HG03442 (cell line): ENCODE results near the gene PDZD2.

Source experiments
- ATAC-seq: cut with Tn5 transposase; IDR thresholded peaks from one replicate; pipeline ENCODE4 v1.9.1; 2021; ENCODE audit warnings: mild to moderate bottlenecking, moderate library complexity; ENCODE audit not compliant: unreplicated experiment

Gene PDZD2

DNA sequence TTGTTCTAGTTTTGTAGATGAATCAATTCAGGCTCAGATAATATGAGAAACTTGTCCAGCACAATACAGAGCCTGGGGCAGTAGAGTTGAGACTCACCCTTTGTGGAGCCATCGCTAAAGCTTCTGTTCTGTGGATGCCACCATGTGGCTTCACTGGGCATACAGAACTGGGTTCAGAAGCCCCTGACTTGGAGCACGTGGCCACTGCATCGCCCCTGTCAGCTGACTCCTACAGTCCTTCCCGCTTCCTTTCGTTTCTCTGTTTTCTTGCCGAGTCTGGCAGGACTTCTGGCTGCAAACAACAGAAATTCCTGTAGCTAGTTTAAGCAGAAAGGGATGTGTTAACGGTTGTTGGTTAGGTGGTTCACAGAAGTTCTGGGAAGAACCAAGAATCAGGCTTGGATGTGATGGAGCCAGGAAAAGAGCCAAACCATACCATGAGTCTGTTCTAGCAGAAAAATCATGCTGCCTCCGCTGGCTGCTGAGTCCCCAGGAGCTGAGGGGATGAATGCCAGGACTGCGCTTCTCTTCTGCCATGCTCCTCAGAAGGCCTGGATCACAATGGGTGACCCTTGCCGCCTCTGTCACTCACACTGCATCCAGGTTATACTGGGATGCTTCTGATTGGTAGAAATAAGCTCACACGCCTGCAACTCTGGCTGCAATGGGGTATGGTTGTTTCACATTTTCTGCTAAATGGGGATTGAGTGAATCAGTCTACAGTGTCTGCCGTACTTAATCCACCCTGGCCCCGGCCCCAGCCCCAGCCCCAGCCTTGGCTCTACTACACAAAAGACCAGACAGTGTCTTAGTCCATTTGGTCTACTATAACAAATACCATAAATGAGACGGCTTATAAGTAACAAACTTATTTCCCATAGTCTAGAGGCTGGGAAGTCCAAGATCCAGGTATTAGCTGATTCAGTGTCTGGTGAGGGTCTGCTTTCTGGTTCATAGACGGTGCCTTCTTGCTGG lies 272.6 kb downstream of the PDZD2 start:
- no peak for ATAC-seq

DNA sequence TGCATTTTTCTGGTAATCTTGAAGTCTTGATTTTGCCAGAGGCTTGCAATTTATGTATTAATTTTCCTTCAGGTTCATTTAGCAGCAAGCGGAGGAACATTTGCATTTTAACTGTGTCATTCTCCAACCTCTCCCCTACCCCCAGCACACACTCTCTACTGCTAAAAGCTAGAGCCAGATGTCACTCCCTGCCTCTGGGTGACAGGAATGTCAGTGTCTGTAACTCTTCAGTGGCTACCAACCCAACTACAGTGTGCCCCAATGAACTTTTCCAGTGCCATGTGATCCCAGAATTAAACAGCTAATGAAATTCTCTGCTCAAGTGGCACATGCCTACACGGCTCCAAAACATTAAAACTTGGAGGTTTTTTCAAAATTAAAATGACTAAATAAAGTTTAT lies 274.9 kb downstream of the PDZD2 start:
- ATAC-seq: no peak

DNA sequence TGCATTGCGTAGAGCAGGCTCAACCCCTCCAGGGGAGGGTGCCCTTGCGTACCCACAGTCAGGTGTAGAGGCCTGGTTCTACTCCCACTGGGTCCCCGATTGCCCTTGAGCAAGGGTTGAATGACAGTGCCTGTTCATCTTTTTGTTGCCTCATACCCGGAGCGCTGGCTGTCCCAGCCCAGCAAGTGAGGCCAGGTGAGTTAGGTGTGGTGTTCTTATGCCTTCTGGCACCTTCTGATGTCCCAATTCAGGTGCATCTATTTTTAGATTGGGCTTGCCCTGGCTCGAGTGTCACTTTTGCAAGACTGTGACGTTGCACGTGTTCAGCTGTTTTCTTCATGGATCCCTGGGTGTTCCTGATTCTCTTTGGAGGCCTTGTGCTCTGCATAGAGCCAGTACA lies 277.4 kb downstream of the PDZD2 start:
- no peak for ATAC-seq

DNA sequence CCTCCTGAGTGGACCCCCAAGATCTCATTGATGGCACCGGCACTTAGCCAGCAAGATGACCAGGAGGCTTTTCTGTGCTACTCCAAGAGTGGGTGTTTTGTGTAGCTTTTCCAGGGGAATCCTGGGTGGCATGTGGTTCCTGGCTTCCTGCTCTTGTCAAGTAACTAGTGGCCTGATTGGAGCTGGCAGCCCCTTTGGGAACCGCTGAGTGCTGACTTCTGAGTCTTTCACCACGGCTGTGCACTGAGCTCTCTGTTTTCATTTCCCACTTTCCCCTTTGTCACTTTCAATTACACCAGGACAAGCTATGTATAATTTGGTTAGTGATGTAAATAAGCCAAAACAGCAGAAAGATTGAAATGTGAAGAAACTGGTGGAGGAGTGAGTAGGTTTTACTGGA lies 279.8 kb downstream of the PDZD2 start:
- no peak for ATAC-seq

DNA sequence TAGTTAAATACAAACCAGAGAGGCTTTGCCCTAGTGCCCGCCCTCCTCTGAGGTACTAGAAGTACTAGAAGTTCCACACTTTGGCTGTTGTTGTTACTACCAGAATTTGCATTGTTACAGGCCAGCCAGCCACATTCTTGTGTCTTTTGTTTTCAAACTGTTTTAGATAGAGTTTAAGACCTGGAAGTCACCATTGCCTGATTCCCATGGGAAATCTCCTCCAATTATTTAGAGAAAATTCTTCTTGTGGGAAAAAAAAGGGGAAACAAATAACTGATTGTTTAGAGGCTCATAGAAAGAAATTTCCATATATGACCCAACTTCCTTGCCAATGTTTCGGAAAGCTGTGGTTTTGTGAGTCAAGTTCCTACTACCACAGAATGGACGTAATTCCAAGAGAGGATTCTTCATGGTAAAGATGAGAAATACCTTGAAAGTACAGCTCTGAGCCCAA lies 282.9 kb downstream of the PDZD2 start:
- no peak for ATAC-seq

DNA sequence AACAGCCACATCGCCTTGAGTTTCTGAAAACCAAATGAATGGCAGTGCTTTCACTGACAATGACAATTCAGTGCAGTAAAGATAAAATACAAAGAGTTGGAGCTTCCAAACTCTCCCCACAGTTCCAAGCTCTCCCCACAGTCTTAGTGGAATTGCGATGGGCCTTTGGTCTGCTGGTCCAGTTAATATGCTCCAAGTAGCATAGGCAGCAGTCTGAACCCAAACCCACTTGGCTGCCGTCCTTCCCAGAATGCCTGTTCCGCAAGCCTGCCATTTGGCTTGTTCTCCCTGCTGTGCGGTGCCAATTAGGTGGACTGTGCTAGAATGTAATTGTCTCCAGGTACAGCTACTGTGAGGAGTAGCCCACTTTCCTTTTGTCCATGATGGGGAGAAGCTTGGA lies 285.1 kb downstream of the PDZD2 start:
- no peak for ATAC-seq

DNA sequence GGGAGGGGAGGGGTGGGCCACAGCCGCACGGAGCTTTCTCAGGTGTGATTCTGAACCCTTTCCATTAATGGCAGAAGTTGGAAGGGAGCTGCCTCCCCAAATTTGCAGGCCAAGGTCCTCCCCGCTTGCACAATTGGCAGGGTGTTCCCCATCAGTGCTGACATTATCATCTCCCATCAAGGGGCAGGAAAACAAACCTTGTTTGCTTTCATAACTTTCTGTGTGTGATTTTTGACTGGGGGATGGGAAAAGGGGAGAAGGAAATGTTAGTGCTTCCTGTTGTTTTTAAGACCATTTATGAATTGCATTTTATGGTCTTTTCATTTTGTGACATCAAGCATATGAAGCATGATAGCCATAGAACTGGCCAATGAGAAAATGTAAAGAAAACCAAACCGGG lies 292.9 kb downstream of the PDZD2 start:
- ATAC-seq: no peak

DNA sequence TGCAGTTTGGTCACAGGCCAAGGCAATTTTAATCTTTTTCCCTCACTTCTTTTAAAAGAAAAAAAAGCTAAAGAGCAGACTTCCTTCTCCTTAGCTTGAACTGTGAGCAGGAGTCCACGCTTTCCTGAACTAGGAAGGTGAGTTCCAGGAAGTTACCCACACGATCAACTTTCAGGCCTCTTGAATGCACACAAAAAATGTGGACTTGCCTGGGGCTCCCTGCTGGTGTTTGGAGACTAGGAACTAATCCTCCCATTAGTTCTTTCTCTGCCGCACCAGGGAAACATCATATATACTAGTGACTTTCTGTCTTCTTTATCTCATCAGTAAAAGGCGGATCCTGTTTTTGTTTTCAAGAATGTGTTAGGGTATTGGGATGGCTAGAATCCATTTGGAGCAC lies 295.2 kb downstream of the PDZD2 start:
- ATAC-seq: no peak

DNA sequence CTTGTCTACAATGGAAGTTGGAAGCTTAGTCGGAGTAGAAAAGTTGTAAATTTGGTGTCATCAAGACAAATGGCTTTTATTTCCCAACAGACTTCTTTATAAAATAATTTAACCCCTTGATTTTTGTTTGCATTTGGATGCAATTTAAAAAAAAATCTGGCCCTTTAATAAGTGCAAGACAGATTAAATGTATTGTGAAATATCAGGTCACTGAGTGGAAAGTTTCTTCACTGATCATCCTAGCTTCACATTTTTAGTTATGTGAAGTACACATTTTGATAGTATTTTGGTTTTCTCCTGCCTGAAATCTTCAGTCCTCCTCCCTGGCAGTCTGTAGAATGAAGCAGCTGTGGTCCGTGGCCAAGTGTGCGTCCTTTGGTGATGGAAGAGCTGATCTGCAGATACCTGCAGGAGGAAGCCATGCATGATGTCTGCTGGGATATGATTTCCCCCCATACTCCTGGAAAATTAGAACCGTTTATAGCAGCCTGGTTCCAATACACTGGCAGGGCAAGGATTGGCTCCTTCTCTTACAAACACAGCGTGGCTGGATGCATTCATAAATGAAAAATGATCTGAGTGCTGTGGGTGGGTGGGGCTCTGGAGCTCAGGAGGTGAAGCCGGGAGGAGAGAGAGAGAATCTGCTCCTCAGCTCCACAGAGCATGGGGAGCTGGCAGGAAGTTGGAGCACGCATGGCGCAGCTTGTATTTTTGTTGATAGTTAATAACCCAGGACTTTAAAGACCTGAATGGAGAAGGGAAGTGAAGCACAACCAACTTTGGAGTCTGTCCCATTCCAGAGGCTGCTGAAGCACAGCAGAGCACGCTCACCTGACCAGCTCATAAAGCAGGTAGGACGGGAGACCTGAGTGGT lies 296.8 kb downstream of the PDZD2 start:
- no peak for ATAC-seq

DNA sequence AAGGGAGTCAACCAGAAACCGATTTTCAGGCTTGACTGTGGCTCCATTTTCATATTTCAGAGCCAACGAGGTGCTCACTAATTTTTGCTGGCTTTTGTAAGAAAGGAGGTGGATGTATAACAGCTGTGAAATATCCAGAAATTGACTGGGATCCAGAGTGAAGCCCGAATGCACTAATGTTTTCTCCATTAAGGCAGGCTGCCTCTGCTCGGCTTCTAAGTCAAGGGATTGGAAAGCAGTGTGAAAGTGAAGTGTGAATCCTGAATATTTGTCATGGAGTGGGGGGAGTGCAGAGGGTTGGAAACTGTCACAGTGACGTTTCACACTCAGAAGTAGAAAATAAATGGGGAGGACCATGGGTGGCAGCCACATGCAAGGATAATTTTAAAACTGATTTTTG lies 297.8 kb downstream of the PDZD2 start:
- ATAC-seq: no peak

DNA sequence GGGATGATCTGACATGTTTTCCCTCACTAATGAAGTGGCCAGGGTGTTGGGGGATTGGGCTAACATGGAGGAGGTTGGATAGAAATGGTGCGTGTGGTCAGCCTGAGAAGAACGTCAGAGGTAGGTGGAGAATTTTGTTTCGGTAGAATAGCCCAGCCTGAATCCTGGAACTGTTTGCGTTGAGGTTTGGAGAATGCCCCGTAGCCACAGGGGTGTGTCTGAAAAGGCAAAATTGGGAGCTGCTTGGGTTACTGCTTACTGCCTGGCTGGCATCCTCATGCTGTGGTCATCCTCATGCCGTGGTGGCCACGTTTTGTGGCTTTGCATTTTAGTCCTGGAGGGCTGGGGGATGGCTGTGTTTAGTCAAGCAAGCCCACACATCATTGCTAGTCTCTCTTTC lies 298.3 kb downstream of the PDZD2 start:
- no peak for ATAC-seq

DNA sequence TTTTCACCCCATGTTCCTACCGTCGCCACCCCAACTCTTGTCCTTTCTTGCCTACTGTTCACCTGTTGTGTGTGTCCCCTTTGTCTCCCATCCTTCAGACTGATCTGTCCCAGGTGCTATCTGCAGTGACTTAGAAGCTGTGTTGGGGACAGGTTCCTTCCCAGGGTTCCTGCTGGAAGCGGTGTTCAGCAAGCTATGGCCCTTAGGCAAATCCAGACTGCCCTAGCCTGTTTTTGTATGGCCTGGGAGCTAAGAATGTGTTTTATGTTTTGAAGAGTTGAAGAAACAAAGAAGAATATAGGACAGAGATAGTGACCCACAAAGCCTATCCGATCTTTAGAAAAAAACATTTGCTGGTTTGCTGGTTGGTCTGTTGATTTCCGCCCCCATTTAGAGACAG lies 298.8 kb downstream of the PDZD2 start:
- no peak for ATAC-seq

DNA sequence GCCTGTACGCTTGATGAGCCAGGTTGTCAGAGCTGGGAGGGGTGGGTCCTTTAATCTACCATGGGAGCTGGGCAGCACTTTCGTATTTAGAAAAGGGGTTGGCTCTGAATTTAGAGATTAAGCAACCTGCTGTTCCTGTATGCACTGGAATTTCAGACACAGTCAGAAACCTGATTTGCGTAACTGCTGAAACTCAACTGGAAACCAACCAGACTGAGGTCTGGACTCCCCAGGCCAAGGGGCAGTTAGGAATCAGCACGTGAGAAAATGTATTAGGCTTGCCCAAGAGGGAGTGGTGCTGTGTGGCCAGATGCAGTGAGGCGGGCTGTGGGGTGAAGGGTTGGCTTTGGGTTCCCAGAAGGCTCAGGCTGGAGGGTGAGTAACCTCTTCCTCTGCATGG lies 300.2 kb downstream of the PDZD2 start:
- ATAC-seq: no peak

DNA sequence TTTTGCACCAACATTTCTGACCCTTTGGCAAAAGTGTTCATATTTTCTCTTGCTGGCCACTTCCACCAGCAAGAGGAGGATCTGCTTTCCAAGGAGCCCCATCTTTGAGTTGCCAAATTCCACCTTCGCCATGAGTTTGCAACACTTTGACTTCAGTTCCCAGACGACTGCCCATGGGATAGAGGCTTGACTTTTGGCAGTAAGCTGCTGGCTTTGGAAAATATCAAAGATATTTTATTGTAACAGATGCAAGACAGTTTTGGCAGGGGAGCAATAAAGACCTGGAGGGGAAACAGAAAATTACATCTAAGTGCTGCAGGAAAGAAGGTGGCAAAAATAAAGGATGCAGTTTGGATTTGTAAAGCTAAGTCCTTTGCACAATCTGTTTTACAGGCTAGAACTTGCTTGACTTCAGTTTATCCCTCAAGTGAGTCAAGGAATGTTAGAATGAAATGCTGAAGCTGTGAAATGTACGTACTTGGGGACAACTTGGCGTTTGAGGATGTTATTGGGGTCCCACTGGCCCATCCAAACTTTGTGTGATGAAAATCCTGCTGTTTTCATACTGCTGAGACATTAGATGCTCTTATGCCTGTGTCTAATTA lies 302.3 kb downstream of the PDZD2 start:
- no peak for ATAC-seq

DNA sequence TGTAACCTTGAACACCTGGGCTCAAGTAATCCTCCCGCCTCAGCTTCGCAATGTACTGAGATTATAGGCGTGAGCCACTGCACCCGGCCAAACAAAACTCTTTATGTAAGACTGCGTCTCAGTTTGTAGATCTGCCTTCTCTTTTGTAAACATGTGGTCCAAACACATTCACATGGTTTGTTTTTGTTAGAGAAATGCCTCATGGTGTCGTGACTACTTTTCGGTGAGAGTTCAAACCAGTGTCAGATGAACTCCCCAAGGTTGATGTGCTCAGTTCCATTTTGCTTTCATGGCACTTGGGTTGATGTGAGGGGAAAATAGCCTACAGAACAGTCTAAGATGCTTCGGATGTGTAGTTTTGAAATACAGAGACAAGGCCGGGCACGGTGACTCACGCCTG lies 303.6 kb downstream of the PDZD2 start:
- ATAC-seq: no peak

DNA sequence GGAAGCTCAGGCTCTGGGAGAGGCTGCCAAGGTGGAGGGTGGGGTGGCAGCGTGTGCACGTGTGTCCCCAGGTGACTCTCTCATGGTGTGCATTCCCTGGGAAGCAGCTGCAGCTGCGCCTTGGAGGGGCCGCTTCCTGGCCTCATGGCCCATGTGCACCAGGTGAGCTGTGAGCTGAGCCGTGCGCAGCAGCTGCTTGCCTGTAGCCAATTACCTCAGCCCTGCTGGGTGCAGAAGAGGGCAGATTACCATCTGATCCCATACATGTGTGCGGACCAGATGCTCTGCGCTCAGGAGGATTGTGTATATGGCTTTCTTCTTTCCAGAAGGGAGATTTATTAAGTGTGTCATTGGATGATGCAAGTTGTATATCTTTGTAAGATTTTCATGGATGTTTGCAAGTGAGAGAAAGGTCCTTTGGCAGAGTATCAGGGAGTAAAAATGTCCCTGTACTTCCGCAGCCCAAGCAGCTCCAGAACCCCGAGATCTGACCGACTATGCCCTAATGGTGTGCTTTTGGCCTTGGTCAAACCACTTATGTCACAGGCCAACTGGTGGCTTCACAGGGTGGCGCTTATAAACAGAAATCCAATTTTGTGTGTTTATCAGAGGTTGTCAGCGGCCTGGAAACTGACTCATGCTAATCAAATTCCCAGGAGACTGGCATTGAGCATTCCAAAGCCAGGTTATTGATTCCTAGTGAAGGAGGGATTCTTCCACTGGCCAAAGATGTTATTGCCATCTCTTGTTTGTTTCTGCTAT lies 305.9 kb downstream of the PDZD2 start:
- no peak for ATAC-seq

DNA sequence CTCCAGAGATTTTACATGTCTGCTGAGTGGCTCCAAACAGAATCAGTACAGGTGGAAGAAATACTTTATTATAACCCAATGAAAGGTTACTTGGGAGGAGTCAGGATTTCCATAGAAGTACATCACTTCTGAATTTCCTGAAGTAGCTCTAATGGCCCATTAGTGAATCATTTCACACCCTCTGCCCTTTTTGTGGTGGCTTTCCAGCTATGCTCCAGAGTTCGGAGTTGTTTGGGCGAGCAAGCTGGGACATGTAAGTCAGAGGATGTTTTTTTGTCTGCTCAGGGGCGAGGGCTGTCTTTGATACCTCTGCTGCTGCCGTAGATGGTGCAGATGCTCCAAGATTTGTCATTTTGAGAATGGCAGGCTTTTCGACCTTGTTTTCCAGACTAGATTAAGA lies 309.1 kb downstream of the PDZD2 start:
- no peak for ATAC-seq

DNA sequence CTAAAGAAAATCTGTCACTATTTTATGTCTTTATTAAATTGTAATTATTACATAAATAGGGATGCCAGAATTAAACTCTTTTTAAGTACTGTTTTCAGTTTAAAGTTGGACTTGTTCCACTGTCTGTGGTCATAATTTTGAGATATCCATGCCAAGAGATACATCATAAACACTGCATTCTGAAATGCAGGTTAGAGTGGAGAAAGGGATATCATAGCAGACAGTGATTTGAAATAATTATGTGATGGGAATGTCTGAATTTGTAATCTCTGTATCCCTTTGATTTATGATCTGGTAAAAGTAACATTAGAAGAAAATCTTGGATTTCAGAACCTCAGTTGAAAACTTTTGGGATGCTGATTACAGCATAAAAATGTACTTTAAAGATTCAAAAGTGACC lies 313.1 kb downstream of the PDZD2 start:
- ATAC-seq: no peak

DNA sequence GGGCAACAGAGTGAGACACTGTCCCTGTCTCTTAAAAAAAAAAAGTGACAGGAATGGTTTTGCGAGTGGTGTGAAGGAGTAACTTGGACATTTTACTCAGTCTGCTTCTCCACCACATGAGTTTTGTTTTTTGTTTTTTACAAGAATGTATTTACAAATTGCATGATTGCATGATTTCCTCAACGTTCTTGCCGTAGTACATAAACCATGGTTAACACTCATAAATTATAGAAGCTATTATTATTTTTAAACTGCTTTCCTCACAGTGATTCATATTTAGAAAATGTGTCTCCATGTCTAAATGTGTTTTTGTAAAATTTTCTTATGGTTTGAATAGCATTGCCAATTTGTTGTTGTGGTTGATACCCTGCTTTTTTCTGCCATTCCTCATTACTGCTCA lies 315.2 kb downstream of the PDZD2 start:
- ATAC-seq: no peak

DNA sequence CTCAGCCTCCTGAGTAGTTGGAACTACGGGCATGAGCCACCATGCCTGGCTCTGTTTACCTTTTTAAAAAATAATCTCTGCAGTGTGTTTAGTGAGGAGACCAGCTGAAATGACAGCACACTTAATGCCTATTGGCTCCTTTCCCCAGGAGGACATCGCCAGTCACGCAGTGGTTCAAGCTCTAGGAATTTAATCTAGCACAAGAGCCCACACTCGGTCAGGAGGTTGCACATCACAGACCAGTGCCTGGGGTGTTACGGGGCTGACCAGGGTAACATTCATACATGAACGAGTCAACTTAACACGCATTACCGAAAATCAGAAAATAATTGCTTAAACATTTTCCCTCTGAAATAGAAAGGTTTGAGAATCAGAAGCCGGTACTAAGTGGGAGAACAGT lies 318.2 kb downstream of the PDZD2 start:
- ATAC-seq: no peak

DNA sequence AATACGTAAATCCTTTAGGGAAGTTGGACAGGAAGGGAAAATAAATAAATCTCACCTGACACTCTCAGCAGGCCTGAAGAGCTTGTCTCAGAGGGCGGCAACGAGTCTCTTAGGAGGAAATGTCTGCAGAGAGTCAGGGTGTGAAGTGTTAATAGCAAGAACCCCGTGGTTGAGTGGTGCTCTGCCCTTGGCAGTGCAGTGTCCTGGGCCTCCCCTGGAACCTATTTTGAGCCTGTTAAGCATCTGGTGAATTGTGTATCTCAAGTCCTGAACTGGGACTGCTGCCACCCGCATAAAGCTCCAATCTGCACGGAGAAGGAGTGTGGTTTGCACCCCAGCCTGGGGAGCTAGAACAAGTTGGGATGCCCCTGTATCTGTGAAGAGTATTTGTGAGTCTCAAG lies 323.4 kb downstream of the PDZD2 start:
- ATAC-seq: no peak
